Gastrocnemius medialis (tissue), 4 donors: ENCODE results near the gene ILDR2. TPM values are rescaled to one million over a fixed set of nuclear protein-coding genes. Genes with fewer than 3 reads are reported as not detected.

Experiments
- ATAC-seq, 2 donors: fragments of 150-250 bp; one replicate each; pipeline ENCODE4 v1.9.1; 2016
- DNase-seq, 2 donors: peaks; one replicate each; pipeline ENCODE4 v3.0.0-alpha.2; 2019
- H3K27ac ChIP-seq, 4 donors: fragments of 200-600 bp; sonication (generic); 1 replicate in 1 of 4; 2 replicates in 3 of 4; pipeline ENCODE4 v1.5.1; 2016 to 2018; ENCODE audit warnings: mild to moderate bottlenecking in 2 of 4, moderate library complexity in 1 of 4
- H3K27me3 ChIP-seq, 3 donors: fragments of 200-600 bp; sonication (generic) in 2 of 3; 1 replicate in 1 of 3; 2 replicates in 2 of 3; pipeline versions ENCODE4 v1.5.1 to v1.6.0; 2016 to 2019; ENCODE audit warnings: mild to moderate bottlenecking in 1 of 3, moderate library complexity in 1 of 3
- H3K36me3 ChIP-seq, 2 donors: fragments of 200-600 bp; sonication (generic) in 1 of 2; one replicate each; pipeline ENCODE4 v1.5.1; 2017 to 2018
- H3K4me1 ChIP-seq, 2 donors: fragments of 200-600 bp; sonication (generic) in 1 of 2; one replicate each; pipeline ENCODE4 v1.5.1; 2016 to 2017; ENCODE audit warnings: mild to moderate bottlenecking in 2 of 2
- H3K4me3 ChIP-seq, 4 donors: fragments of 200-600 bp; sonication (generic) in 3 of 4; 1 replicate in 1 of 4; 2 replicates in 3 of 4; pipeline ENCODE4 v1.5.1; 2016 to 2019; ENCODE audit warnings: mild to moderate bottlenecking in 2 of 4
- H3K9me3 ChIP-seq, 3 donors: fragments of 200-600 bp; sonication (generic) in 2 of 3; 1 replicate in 1 of 3; 2 replicates in 2 of 3; pipeline ENCODE4 v1.5.1; 2016 to 2019
- CTCF ChIP-seq, 5 experiments: fragments of 450-650 bp in 3 of 5; fragments of 200-600 bp in 2 of 5; sonication (generic) in 2 of 5; IDR thresholded peaks in 4 of 5; conservative IDR thresholded peaks in 1 of 5; 1 replicate in 4 of 5; 2 replicates in 1 of 5; pipeline ENCODE4 v1.5.1; 2016 to 2019; ENCODE audit warnings: antibody characterized with exemption in 5 of 5, mild to moderate bottlenecking in 3 of 5, moderate library complexity in 3 of 5
- POLR2A ChIP-seq, 2 donors: fragments of 450-650 bp; IDR thresholded peaks; one replicate each; pipeline ENCODE4 v1.6.1; 2017; ENCODE audit warnings: antibody characterized with exemption in 2 of 2, mild to moderate bottlenecking in 2 of 2, moderate library complexity in 2 of 2
- in situ Hi-C, 4 donors: fragments of 200-750 bp; cut with MboI; loops; one replicate each; pipeline versions ENCODE4 v1.15.0 to v1.8.0; 2017; ENCODE audit warnings: low sequenced_read_pairs in 4 of 4
- intact Hi-C: fragments of 100-400 bp; cut with DNase I; formaldehyde crosslinking; loops from one replicate; pipeline ENCODE4 v1.15.1; 2023; ENCODE audit warnings: low total_unique reads
- total RNA-seq, 4 donors: library from RNA; depleted of rRNA; stranded (reverse); fragments of >200 nt; gene quantifications; one replicate each; pipeline versions ENCODE4 v1.1.0 to v1.2.3, GENCODE V29; 2016

ILDR2 gene
- total RNA-seq, 4 donors from 2014 or later = 0.10 to 0.47 (median 0.25) TPM

GRCh38 chr1:166929911-166930310, 45.4 kb downstream of the ILDR2 start:
- no peaks in the 10 kb centered on the region for H3K4me1 ChIP-seq

GRCh38 chr1:166927701-166928100, 47.6 kb downstream of the ILDR2 start:
- H3K4me3 ChIP-seq = no peak overlapping the region
- no peak overlapping the region for H3K27ac ChIP-seq
- no peaks in the 10 kb centered on the region for H3K36me3 ChIP-seq
- ATAC-seq (no peak), DNase-seq (no peak)
- intact Hi-C loops = no loop called here
- H3K27me3 ChIP-seq = no peaks in the 10 kb centered on the region
- no peaks in the 10 kb centered on the region for H3K4me1 ChIP-seq
- no peak for TF ChIP-seq POLR2A (IDR thresholded peaks at IDR 0.05)
- no peak for TF ChIP-seq CTCF (IDR thresholded peaks at IDR 0.05 in 4 of 5, conservative IDR thresholded peaks at IDR 0.05 in 1 of 5)
- in situ Hi-C loops = no loop called here
- H3K9me3 ChIP-seq = no peaks in the 10 kb centered on the region

More at GRCh38 chr1:166929911-166930310, 45.4 kb downstream of the ILDR2 start:
- Histone ChIP-seq H3K9me3 (no peaks in the 10 kb centered on the region), H3K4me3 (no peak overlapping the region), H3K36me3 (no peaks in the 10 kb centered on the region), H3K27ac (no peak overlapping the region), H3K27me3 (no peaks in the 10 kb centered on the region)
- in situ Hi-C loops (no loop called here), intact Hi-C loops (no loop called here)
- ATAC-seq (no peak), DNase-seq (no peak)
- TF ChIP-seq POLR2A (IDR thresholded peaks at IDR 0.05) (no peak), CTCF (IDR thresholded peaks at IDR 0.05 in 4 of 5, conservative IDR thresholded peaks at IDR 0.05 in 1 of 5) (no peak)

DNA sequence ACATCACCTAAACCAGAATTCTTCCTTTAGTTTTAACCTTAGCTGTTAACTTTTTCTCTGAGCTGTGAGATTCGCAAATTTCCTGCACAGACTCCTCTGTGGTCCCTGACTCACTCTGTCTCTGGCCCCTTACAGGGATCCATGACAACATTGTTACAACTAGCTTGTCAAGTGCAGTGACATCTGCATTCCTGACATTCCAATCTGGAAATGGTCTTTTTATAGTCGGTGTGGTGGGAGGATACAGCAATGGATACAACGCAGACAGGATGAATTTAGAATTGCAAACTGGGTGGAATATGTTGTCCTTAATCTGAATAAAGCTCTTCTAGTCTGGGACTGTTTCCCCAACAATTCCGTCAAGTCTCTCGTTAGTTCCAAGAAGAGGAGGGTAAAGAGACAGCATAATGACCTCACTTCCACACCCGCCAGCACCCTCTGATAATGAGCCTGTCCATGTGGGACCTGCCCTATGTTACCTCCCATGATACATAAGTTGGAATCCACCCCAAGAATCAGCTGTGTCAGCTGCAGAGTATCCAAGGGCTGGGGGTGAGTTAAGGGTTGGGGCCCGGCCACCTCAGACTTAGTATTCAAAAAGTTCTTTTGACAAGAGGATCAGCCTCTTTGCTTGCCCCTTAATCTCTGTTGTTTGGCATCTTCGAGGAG, 49.4 kb downstream of the ILDR2 start:
- Histone ChIP-seq H3K27ac (no peak overlapping the region), H3K4me1 (no peaks in the 10 kb centered on the region), H3K4me3 (no peak overlapping the region), H3K9me3 (no peaks in the 10 kb centered on the region), H3K27me3 (peaks cover 0 to 9% (median 6%) of the 10 kb centered on the region in 3 donors), H3K36me3 (no peaks in the 10 kb centered on the region)
- in situ Hi-C loops = no loop called here
- no peak for ATAC-seq
- intact Hi-C loops = no loop called here
- TF ChIP-seq POLR2A (IDR thresholded peaks at IDR 0.05) (no peak), CTCF (IDR thresholded peaks at IDR 0.05 in 4 of 5, conservative IDR thresholded peaks at IDR 0.05 in 1 of 5) (no peak)
- no peak for DNase-seq

- ATAC-seq (no peak), DNase-seq (no peak)
- H3K27ac ChIP-seq = no peak overlapping the region
- in situ Hi-C loops (no loop called here), intact Hi-C loops (no loop called here)
- peaks cover 6 to 13% (median 13%) of the 10 kb centered on the region in 3 donors for H3K27me3 ChIP-seq
- no peaks in the 10 kb centered on the region for H3K36me3 ChIP-seq
- H3K9me3 ChIP-seq = no peaks in the 10 kb centered on the region
- H3K4me3 ChIP-seq = no peak overlapping the region
- TF ChIP-seq POLR2A (IDR thresholded peaks at IDR 0.05) (no peak), CTCF (IDR thresholded peaks at IDR 0.05 in 4 of 5, conservative IDR thresholded peaks at IDR 0.05 in 1 of 5) (no peak)
- no peaks in the 10 kb centered on the region for H3K4me1 ChIP-seq
Measured at GRCh38 chr1:166924823-166925541, 50.4 kb downstream of the ILDR2 start.
